Motor neuron (in vitro differentiated cells): ENCODE measurements around the gene SND1. TPM values are rescaled to one million over a fixed set of nuclear protein-coding genes. Genes with fewer than 3 reads are reported as not detected.

Experiments used
- ATAC-seq, 8 experiments: fragments of 200-7000 bp; cut with Tn5 transposase; replicated peaks in 6 of 8; 2 replicates each; pipeline ENCODE4 v1.8.0; 2021; ENCODE audit warnings: mild to moderate bottlenecking in 8 of 8, moderate library complexity in 8 of 8
- H3K27ac ChIP-seq, 2 donors: fragments of 250-450 bp; sonication (Bioruptor Pico); 2 replicates each; pipeline ENCODE4 v1.9.0; 2021; ENCODE audit warnings: antibody characterized with exemption in 2 of 2, mild to moderate bottlenecking in 2 of 2, moderate library complexity in 1 of 2
- H3K4me1 ChIP-seq, 2 donors: fragments of 250-450 bp; sonication (Bioruptor Pico); replicated peaks in 1 of 2; 2 replicates each; pipeline ENCODE4 v1.6.1; 2021; ENCODE audit warnings: antibody characterized with exemption in 2 of 2, mild to moderate bottlenecking in 2 of 2, moderate library complexity in 1 of 2
- H3K4me3 ChIP-seq, 5 donors: fragments of 250-450 bp; sonication (Bioruptor Pico); 2 replicates each; pipeline ENCODE4 v1.9.0; 2021; ENCODE audit warnings: antibody characterized with exemption in 5 of 5, mild to moderate bottlenecking in 5 of 5, moderate library complexity in 4 of 5
- WGBS, 10 experiments: fragments of 450-650 bp; shearing (Covaris generic); methylation state at CpG; one replicate each; pipeline ENCODE4 v1.0.0; 2022; 5-methylcytosine and 5-hydroxymethylcytosine counted together
- in situ Hi-C, 9 experiments: fragments of 400-800 bp; cut with MboI; loops; one replicate each; pipeline ENCODE4 v1.15.0; 2021; ENCODE audit warnings: low sequenced_read_pairs in 9 of 9, low pct_unique_long_range_greater_than_20kb in 2 of 9; ENCODE audit not compliant: unreplicated experiment in 9 of 9
- total RNA-seq, 8 experiments: library from RNA; unstranded; fragments of 300-600 nt; gene quantifications; 2 replicates each; pipeline versions ENCODE4 v1.2.3 to v1.2.4, GENCODE V29; 2022

SND1 gene
- total RNA-seq, 8 experiments from 2014 or later = 125 to 296 (median 182) TPM

- 80 to 100% (median 96%) methylated on average over 1 to 7 of the region's 7 CpGs; no CpG with 5 or more reads in 1 of the 10 experiments for WGBS, 10 experiments
- peaks cover 0 to 11% of the 10 kb centered on the region in 2 donors for H3K4me1 ChIP-seq
- no peak overlapping the region for H3K4me3 ChIP-seq
- peak overlapping the region in 1 of 2 donors; percentile 27 for H3K27ac ChIP-seq
- ATAC-seq = peak in 3 of 8 experiments; percentile 19 to 88 (median 56)
- in situ Hi-C loops = loop anchor here in 8 of 9 experiments (10.0 to 25.0 kb wide), 3 partner anchors 319 to 494 kb away; partner anchors contain the start of gene LRRC4 (in 1 of the 8)
Observed at GRCh38 chr7:127718340-127718679, 66.3 kb downstream of the SND1 start.

- in situ Hi-C loops = no loop called here
- WGBS, 10 experiments = 36 to 100% (median 74%) methylated on average over 1 to 3 of the region's 3 CpGs; no CpG with 5 or more reads in 4 of the 10 experiments
Observed at GRCh38 chr7:127726476-127726875, 74.5 kb downstream of the SND1 start.

GRCh38 chr7:127730658-127731276 lies 78.8 kb downstream of the SND1 start:
- ATAC-seq = no peak
- no peak overlapping the region for H3K27ac ChIP-seq
- H3K4me1 ChIP-seq = no peaks in the 10 kb centered on the region
- in situ Hi-C loops = no loop called here
- WGBS, 10 experiments = 63 to 96% (median 79%) methylated on average over 2 to 11 of the region's 13 CpGs; no CpG with 5 or more reads in 2 of the 10 experiments
- no peak overlapping the region for H3K4me3 ChIP-seq

More at GRCh38 chr7:127726476-127726875, 74.5 kb downstream of the SND1 start:
- no peak overlapping the region for H3K27ac ChIP-seq
- no peak for ATAC-seq
- H3K4me3 ChIP-seq = no peak overlapping the region
- H3K4me1 ChIP-seq = no peaks in the 10 kb centered on the region

GRCh38 chr7:127731431-127732080 lies 79.6 kb downstream of the SND1 start:
- no peaks in the 10 kb centered on the region for H3K4me1 ChIP-seq
- WGBS, 10 experiments = 83 to 100% (median 96%) methylated on average over 1 to 9 of the region's 10 CpGs; no CpG with 5 or more reads in 1 of the 10 experiments
- no peak overlapping the region for H3K4me3 ChIP-seq
- ATAC-seq = no peak
- H3K27ac ChIP-seq = no peak overlapping the region
- in situ Hi-C loops = no loop called here

- no peak overlapping the region for H3K27ac ChIP-seq
- H3K4me1 ChIP-seq = no peaks in the 10 kb centered on the region
- no peak overlapping the region for H3K4me3 ChIP-seq
- 63 to 100% (median 90%) methylated on average over 1 to 2 of the region's 2 CpGs; no CpG with 5 or more reads in 2 of the 10 experiments for WGBS, 10 experiments
- ATAC-seq = no peak
- in situ Hi-C loops = no loop called here
Observed at GRCh38 chr7:127732306-127732705, 80.3 kb downstream of the SND1 start.

GRCh38 chr7:127733986-127734385 lies 82.0 kb downstream of the SND1 start:
- Histone ChIP-seq H3K4me3 (no peak overlapping the region), H3K4me1 (no peaks in the 10 kb centered on the region), H3K27ac (no peak overlapping the region)
- WGBS, 10 experiments = 40 to 95% (median 87%) methylated on average over 1 to 3 of the region's 3 CpGs; no CpG with 5 or more reads in 2 of the 10 experiments
- in situ Hi-C loops = no loop called here
- ATAC-seq = no peak

GRCh38 chr7:127736511-127736910 lies 84.5 kb downstream of the SND1 start:
- 86 to 100% (median 98%) methylated on average over 1 to 5 of the region's 5 CpGs; no CpG with 5 or more reads in 2 of the 10 experiments for WGBS, 10 experiments
- in situ Hi-C loops = no loop called here
- no peak overlapping the region for H3K4me3 ChIP-seq
- no peaks in the 10 kb centered on the region for H3K4me1 ChIP-seq
- ATAC-seq = no peak
- H3K27ac ChIP-seq = no peak overlapping the region

- no peaks in the 10 kb centered on the region for H3K4me1 ChIP-seq
- 100% methylated on average over 1 of the region's 2 CpGs; no CpG with 5 or more reads in 4 of the 10 experiments for WGBS, 10 experiments
- no peak overlapping the region for H3K4me3 ChIP-seq
- H3K27ac ChIP-seq = no peak overlapping the region
- ATAC-seq = no peak
- in situ Hi-C loops = no loop called here
Observed at GRCh38 chr7:127738859-127739258, 86.9 kb downstream of the SND1 start.

GRCh38 chr7:127741764-127742375 lies 89.9 kb downstream of the SND1 start:
- H3K4me3 ChIP-seq = no peak overlapping the region
- no peak overlapping the region for H3K27ac ChIP-seq
- in situ Hi-C loops = no loop called here
- ATAC-seq = no peak
- 67 to 100% (median 97%) methylated on average over 1 to 3 of the region's 3 CpGs; no CpG with 5 or more reads in 2 of the 10 experiments for WGBS, 10 experiments
- no peaks in the 10 kb centered on the region for H3K4me1 ChIP-seq

GRCh38 chr7:127745445-127745844 lies 93.5 kb downstream of the SND1 start:
- WGBS, 10 experiments = 86 to 100% (median 100%) methylated on average over 1 of the region's 1 CpG; no CpG with 5 or more reads in 4 of the 10 experiments
- H3K27ac ChIP-seq = no peak overlapping the region
- in situ Hi-C loops = no loop called here
- ATAC-seq = no peak
- H3K4me1 ChIP-seq = no peaks in the 10 kb centered on the region
- no peak overlapping the region for H3K4me3 ChIP-seq

GRCh38 chr7:127751062-127751461 lies 99.1 kb downstream of the SND1 start:
- no peak overlapping the region for H3K27ac ChIP-seq
- ATAC-seq = peak in 1 of 8 experiments; percentile 22
- WGBS, 10 experiments = 90 to 100% (median 95%) methylated on average over 1 to 4 of the region's 4 CpGs; no CpG with 5 or more reads in 5 of the 10 experiments
- H3K4me1 ChIP-seq = peaks cover 20 to 24% of the 10 kb centered on the region in 2 donors
- in situ Hi-C loops = no loop called here
- H3K4me3 ChIP-seq = no peak overlapping the region

- in situ Hi-C loops = no loop called here
- H3K27ac ChIP-seq = no peak overlapping the region
- 60 to 100% (median 91%) methylated on average over 1 to 11 of the region's 12 CpGs for WGBS, 10 experiments
- no peak overlapping the region for H3K4me3 ChIP-seq
- peaks cover 21 to 24% of the 10 kb centered on the region in 2 donors for H3K4me1 ChIP-seq
- ATAC-seq = peak in 2 of 8 experiments; percentile 21 to 26
Observed at GRCh38 chr7:127751490-127752448, 99.8 kb downstream of the SND1 start.
